B cell (primary cell): ENCODE measurements around the gene LAIR1. TPM values are rescaled to one million over a fixed set of nuclear protein-coding genes. Genes with fewer than 3 reads are reported as not detected.

Experiments used
- ATAC-seq: fragments of 200-7000 bp; cut with Tn5 transposase; one replicate; pipeline ENCODE4 v1.10.0; 2021; ENCODE audit warnings: low read depth, mild to moderate bottlenecking, moderate number of reproducible peaks, moderate library complexity
- CTCF ChIA-PET: fragments of 350-600 bp; sonication (Branson Sonifier 250); formaldehyde crosslinking; loops from one replicate; lab custom pipeline; 2021; ENCODE audit warnings: antibody characterized with exemption, inconsistent platforms; lab: Charles Lee
- POLR2A ChIA-PET: fragments of 350-600 bp; sonication (Branson Sonifier 250); formaldehyde crosslinking; loops from one replicate; lab custom pipeline; 2021; ENCODE audit warnings: antibody characterized with exemption; lab: Charles Lee
- DNase-seq: peaks from one replicate; pipeline ENCODE4 v3.0.0; 2013
- H2AFZ ChIP-seq: 2 replicates; pipeline ENCODE4 v1.6.1; 2012; ENCODE audit warnings: mild to moderate bottlenecking, low read depth, low read length; ENCODE audit not compliant: insufficient read depth, poor library complexity, severe bottlenecking
- H3K27ac ChIP-seq, 2 donors: 1 replicate in 1 of 2; 2 replicates in 1 of 2; pipeline ENCODE4 v1.5.1; 2012 to 2013; ENCODE audit warnings: low read length in 2 of 2, mild to moderate bottlenecking in 2 of 2, moderate library complexity in 1 of 2
- H3K27me3 ChIP-seq, 4 experiments: fragments of 200-600 bp in 1 of 4; sonication (generic) in 1 of 4; replicated peaks in 1 of 4; 1 replicate in 2 of 4; 2 replicates in 2 of 4; pipeline versions ENCODE4 v1.6.1 to v1.7.0; 2013 to 2016; ENCODE audit warnings: low read length in 3 of 4, mild to moderate bottlenecking in 2 of 4, mixed read lengths in 1 of 4, moderate library complexity in 1 of 4; ENCODE audit not compliant: insufficient read depth in 4 of 4, control insufficient read depth in 3 of 4; ENCODE audit errors: control extremely low read depth in 1 of 4
- H3K36me3 ChIP-seq, 2 experiments: replicated peaks in 1 of 2; 1 replicate in 1 of 2; 2 replicates in 1 of 2; pipeline versions ENCODE4 v1.6.1 to v1.7.1; 2013; ENCODE audit warnings: low read length in 1 of 2; ENCODE audit not compliant: insufficient read depth in 2 of 2, control insufficient read depth in 1 of 2; ENCODE audit errors: control extremely low read depth in 1 of 2, extremely low read depth in 1 of 2
- H3K4me1 ChIP-seq, 2 donors: fragments of 200-600 bp in 1 of 2; sonication (generic) in 1 of 2; 1 replicate in 1 of 2; 2 replicates in 1 of 2; pipeline versions ENCODE4 v1.5.1 to v1.6.1; 2013 to 2017; ENCODE audit warnings: low read length in 2 of 2; ENCODE audit not compliant: control insufficient read depth in 2 of 2, insufficient read depth in 2 of 2
- H3K4me2 ChIP-seq: replicated peaks from 2 replicates; pipeline ENCODE3; 2012; ENCODE audit warnings: mild to moderate bottlenecking, low read depth, low read length; ENCODE audit not compliant: poor library complexity, severe bottlenecking
- H3K4me3 ChIP-seq, 5 experiments: fragments of 200-600 bp in 1 of 5; sonication (generic) in 1 of 5; 1 replicate in 3 of 5; 2 replicates in 2 of 5; pipeline versions ENCODE4 v1.5.1 to v1.7.0; 2011 to 2016; ENCODE audit warnings: low read length in 4 of 5, mild to moderate bottlenecking in 4 of 5, low read depth in 2 of 5, control low read depth in 1 of 5, moderate library complexity in 1 of 5; ENCODE audit not compliant: insufficient read depth in 1 of 5; ENCODE audit errors: control extremely low read depth in 1 of 5, extremely low read depth in 1 of 5
- H3K79me2 ChIP-seq: fragments of 200-600 bp; sonication (generic); one replicate; pipeline ENCODE4 v1.6.0; 2016; ENCODE audit warnings: low read length; ENCODE audit not compliant: control insufficient read depth, insufficient read depth
- H3K9ac ChIP-seq: fragments of 200-600 bp; sonication (generic); 2 replicates; pipeline ENCODE4 v1.6.1; 2017; ENCODE audit warnings: mild to moderate bottlenecking, low read length, moderate library complexity
- H3K9me3 ChIP-seq, 3 donors: one replicate each; pipeline versions ENCODE4 v1.6.1 to v1.7.1; 2013; ENCODE audit warnings: low read length in 2 of 3; ENCODE audit not compliant: control insufficient read depth in 2 of 3, insufficient read depth in 1 of 3; ENCODE audit errors: control extremely low read depth in 1 of 3
- H4K20me1 ChIP-seq: 2 replicates; pipeline ENCODE4 v1.6.0; 2012; ENCODE audit warnings: mild to moderate bottlenecking, low read length; ENCODE audit not compliant: insufficient read depth, control insufficient read depth, poor library complexity, severe bottlenecking
- H3K27ac Mint-ChIP-seq: one replicate; pipeline ENCODE4 v1.8.0; 2021; ENCODE audit warnings: mixed read lengths
- H3K27me3 Mint-ChIP-seq: one replicate; pipeline ENCODE4 v1.8.0; 2021; ENCODE audit warnings: mixed read lengths
- H3K4me1 Mint-ChIP-seq: one replicate; pipeline ENCODE4 v1.8.0; 2021; ENCODE audit warnings: mixed read lengths
- H3K4me3 Mint-ChIP-seq: one replicate; pipeline ENCODE4 v1.8.0; 2021; ENCODE audit warnings: mixed read lengths
- H3K9me3 Mint-ChIP-seq: one replicate; pipeline ENCODE4 v1.8.0; 2022; ENCODE audit warnings: mixed read lengths; ENCODE audit not compliant: insufficient read depth
- CTCF ChIP-seq: fragments of 200-600 bp; IDR thresholded peaks from one replicate; pipeline ENCODE4 v1.8.0; 2022; ENCODE audit warnings: antibody characterized with exemption, mild to moderate bottlenecking
- EZH2 ChIP-seq: IDR thresholded peaks from 2 replicates; pipeline ENCODE4 v1.6.1; 2012; ENCODE audit warnings: borderline replicate concordance, low read depth, mild to moderate bottlenecking, moderate library complexity, low read length; ENCODE audit not compliant: insufficient read depth, poor library complexity, severe bottlenecking
- WGBS: methylation state at CpG from one replicate; pipeline ENCODE4 v1.1.5; 2013; ENCODE audit warnings: missing lambda C conversion rate; ENCODE audit not compliant: insufficient coverage; 5-methylcytosine and 5-hydroxymethylcytosine counted together
- intact Hi-C: fragments of 100-400 bp; cut with micrococcal nuclease; formaldehyde crosslinking; loops from one replicate; pipeline ENCODE4 v1.10.0; 2022
- polyA plus RNA-seq: library from polyadenylated mRNA; depleted of rRNA; stranded (reverse); fragments of >200 nt; gene quantifications from 2 replicates; pipeline ENCODE4 v1.2.3, GENCODE V29; 2012
- total RNA-seq, 2 donors: library from RNA; stranded (reverse); fragments of 120-200 nt in 1 of 2; gene quantifications; 1 replicate in 1 of 2; 2 replicates in 1 of 2; pipeline versions ENCODE4 v1.2.3 to v1.2.4, GENCODE V29; 2013 to 2022

Gene LAIR1
- total and polyA plus RNA-seq, 2 donors (not counting 1 experiment from before 2014, with no cell fraction given) = 41.5 to 173 TPM

GRCh38 chr19:54356444-54357056 lies 8.2 kb downstream of the LAIR1 start:
- Histone ChIP-seq H3K36me3 (peaks cover 3 to 40% of the 10 kb centered on the region in 2 experiments), H3K9ac (no peak overlapping the region), H3K27me3 (no peaks in the 10 kb centered on the region), H3K4me1 (peaks cover 32 to 42% of the 10 kb centered on the region in 2 donors), H3K27ac (no peak overlapping the region), H2AFZ (no peak overlapping the region), H4K20me1 (no peaks in the 10 kb centered on the region), H3K79me2 (peaks cover 16% of the 10 kb centered on the region), H3K4me3 (no peak overlapping the region), H3K4me2 (no peak overlapping the region), H3K9me3 (no peaks in the 10 kb centered on the region)
- no peak for TF ChIP-seq CTCF
- no peak for TF ChIP-seq EZH2
- no peak for ATAC-seq
- ChIA-PET POLR2A (interaction anchor here (1.2 kb wide), 1 partner anchor 76 kb away, joined by 3 read pairs; the partner anchor contains the start of gene LILRB2), CTCF (interaction anchor here (1.0 to 5.5 kb wide), 8 partner anchors 15 to 90 kb away, joined by 3 to 117 read pairs (median 11); no protein-coding TSS in a partner anchor)
- Mint-ChIP-seq H3K4me1 (peaks cover 41% of the 10 kb centered on the region), H3K4me3 (no peak overlapping the region), H3K9me3 (no peaks in the 10 kb centered on the region), H3K27ac (no peak overlapping the region), H3K27me3 (no peaks in the 10 kb centered on the region)
- 96% methylated on average over 4 of the region's 12 CpGs for WGBS
- DNase-seq = no peak
- intact Hi-C loops = no loop called here

- no peak overlapping the region for H3K27ac Mint-ChIP-seq
These were observed 9.1 kb downstream of the LAIR1 start for GRCh38 chr19:54355675-54356074.

More at GRCh38 chr19:54355675-54356074, 9.1 kb downstream of the LAIR1 start:
- H3K27me3 ChIP-seq = no peaks in the 10 kb centered on the region
- intact Hi-C loops = no loop called here
- ChIA-PET CTCF (interaction anchor here (2.2 to 5.5 kb wide), 4 partner anchors 31 to 90 kb away, joined by 9 to 117 read pairs (median 40); no protein-coding TSS in a partner anchor), POLR2A (no interaction called here)
- H3K4me2 ChIP-seq = no peak overlapping the region
- WGBS = 78% methylated on average over 4 of the region's 14 CpGs
- H3K4me1 ChIP-seq = peaks cover 33 to 42% of the 10 kb centered on the region in 2 donors
- H3K36me3 ChIP-seq = peaks cover 3 to 35% of the 10 kb centered on the region in 2 experiments
- H2AFZ ChIP-seq = no peak overlapping the region
- peaks cover 10% of the 10 kb centered on the region for H3K79me2 ChIP-seq
- no peaks in the 10 kb centered on the region for H3K9me3 ChIP-seq
- no peak overlapping the region for H3K9ac ChIP-seq
- Mint-ChIP-seq H3K4me1 (peaks cover 40% of the 10 kb centered on the region), H3K4me3 (no peak overlapping the region), H3K27me3 (no peaks in the 10 kb centered on the region), H3K9me3 (no peaks in the 10 kb centered on the region)
- no peak overlapping the region for H3K4me3 ChIP-seq
- TF ChIP-seq EZH2 (no peak), CTCF (no peak)
- DNase-seq (no peak), ATAC-seq (no peak)
- no peaks in the 10 kb centered on the region for H4K20me1 ChIP-seq
- H3K27ac ChIP-seq = no peak overlapping the region
